ENCODE data around the gene SYNPO2. TPM values are rescaled to one million over a fixed set of nuclear protein-coding genes. Genes with fewer than 3 reads are reported as not detected.

The SYNPO2 gene
- total and polyA plus RNA-seq, 8 donors = 2.8 to 30.7 (median 4.6) TPM

- TF ChIP-seq CTCF (IDR thresholded peaks at IDR 0.05) = no peak
- Histone ChIP-seq H3K36me3 (no peaks in the 10 kb centered on the region), H3K27ac (no peak overlapping the region), H3K9me3 (no peaks in the 10 kb centered on the region), H3K27me3 (no peaks in the 10 kb centered on the region), H3K4me3 (no peak overlapping the region), H3K4me1 (peaks cover 0 to 29% of the 10 kb centered on the region in 2 donors)
- intact Hi-C loops (cut with DNase I) = no loop called here
- ATAC-seq (no peak), DNase-seq (no peak)
These were observed 221.5 kb downstream of the SYNPO2 start for GRCh38 chr4:119110121-119110520.

Other genes with a start within 250 kb of the SYNPO2 start
- gene METTL14, start 203.5 kb upstream of the SYNPO2 start, total RNA-seq = 10 to 100 TPM; 30.6 to 45.4 TPM
- gene METTL14, start 203.5 kb upstream of the SYNPO2 start, polyA plus RNA-seq (ENCODE audit: insufficient read length in 6 of 6) = 10 to 100 TPM; 50.4 to 62.9 (median 56.4) TPM
- 10 to 100 TPM; 97.0 to 99.4 TPM for gene SEC24D, start 52.7 kb upstream of the SYNPO2 start, total RNA-seq
- 10 to 100 TPM; 40.7 to 57.0 (median 48.4) TPM for gene SEC24D, start 52.7 kb upstream of the SYNPO2 start, polyA plus RNA-seq (ENCODE audit: insufficient read length in 6 of 6)
- gene MYOZ2, start 247.0 kb downstream of the SYNPO2 start, total RNA-seq = under 1 TPM; 0.29 to 0.39 TPM
- under 1 TPM in 4 of 6 donors, not detected in 2; 0.06 to 0.13 (median 0.09) TPM for gene MYOZ2, start 247.0 kb downstream of the SYNPO2 start, polyA plus RNA-seq (ENCODE audit: insufficient read length in 6 of 6)

Measured in left lung (tissue), 10 donors.